HCT116 (cell line): ENCODE results near the gene CHN1. TPM values are rescaled to one million over a fixed set of nuclear protein-coding genes. Genes with fewer than 3 reads are reported as not detected.

Source experiments
- ATAC-seq: fragments of 200-7000 bp; cut with Tn5 transposase; 2 replicates; pipeline ENCODE4 v1.9.1; 2020; ENCODE audit warnings: mild to moderate bottlenecking, moderate library complexity
- BruUV-seq: library from RNA; stranded (reverse); fragments of 400-500 nt; replicated peaks from 2 replicates; lab custom pipeline; 2021; lab: Mats Ljungman, UMichigan
- CTCF ChIA-PET: fragments of 300-600 bp; sonication (Branson Sonifier 250); formaldehyde crosslinking; loops from one replicate; lab custom pipeline; 2021; ENCODE audit warnings: antibody characterized with exemption; lab: Charles Lee
- POLR2A ChIA-PET: fragments of 300-600, 350-600 bp; sonication (Branson Sonifier 250); formaldehyde crosslinking; loops from one replicate; lab custom pipeline; 2021; ENCODE audit warnings: antibody characterized with exemption; lab: Charles Lee
- RAD21 ChIA-PET, 2 experiments: fragments of 300-600 bp; sonication (Branson Sonifier 250); formaldehyde crosslinking; loops; one replicate each; lab custom pipeline; 2023; ENCODE audit warnings: low total read pairs in 2 of 2; ENCODE audit not compliant: uncharacterized antibody in 2 of 2, unreplicated experiment in 2 of 2, low non-redundant PET in 1 of 2; lab: Charles Lee
- DNase-seq: peaks from one replicate; pipeline ENCODE4 v3.0.0-alpha.2; 2010; ENCODE audit warnings: low read depth, low spot score
- H2AFZ ChIP-seq: fragments of 200-600 bp; shearing (Covaris generic), sonication (generic); 2 replicates; pipeline ENCODE4 v1.6.1; 2017; ENCODE audit warnings: low read depth, mixed run types, mixed read lengths, antibody characterized with exemption, low read length; ENCODE audit not compliant: poor library complexity, severe bottlenecking
- H3K27ac ChIP-seq: 2 replicates; pipeline ENCODE4 v1.5.1; 2012; ENCODE audit warnings: low read depth, low read length
- H3K27me3 ChIP-seq: fragments of 200-600 bp; sonication (generic); 2 replicates; pipeline ENCODE4 v1.6.1; 2016; ENCODE audit warnings: mixed run types, low read length, mixed read lengths; ENCODE audit not compliant: insufficient read depth
- H3K36me3 ChIP-seq, 2 experiments: fragments of 200-500 bp in 1 of 2; fragments of 200-600 bp in 1 of 2; sonication (Bioruptor generic) in 1 of 2; sonication (generic) in 1 of 2; 2 replicates each; pipeline versions ENCODE4 v1.5.1 to v1.6.1; 2014 to 2016; ENCODE audit warnings: low read length in 2 of 2, inconsistent platforms in 1 of 2, mixed read lengths in 1 of 2, mixed run types in 1 of 2; ENCODE audit not compliant: insufficient read depth in 2 of 2, control insufficient read depth in 1 of 2
- H3K4me1 ChIP-seq, 2 experiments: fragments of 200-600 bp in 1 of 2; sonication (generic) in 1 of 2; 2 replicates each; pipeline versions ENCODE4 v1.5.1 to v1.6.1; 2012 to 2017; ENCODE audit warnings: low read length in 2 of 2, inconsistent platforms in 1 of 2, mild to moderate bottlenecking in 1 of 2, mixed read lengths in 1 of 2, mixed run types in 1 of 2, moderate library complexity in 1 of 2; ENCODE audit not compliant: insufficient read depth in 2 of 2, control insufficient read depth in 1 of 2
- H3K4me2 ChIP-seq: fragments of 200-600 bp; sonication (generic); 2 replicates; pipeline ENCODE4 v1.6.1; 2017; ENCODE audit warnings: mixed run types, low read length, mixed read lengths
- H3K4me3 ChIP-seq, 2 experiments: fragments of 200-600 bp in 1 of 2; sonication (generic) in 1 of 2; replicated peaks in 1 of 2; 2 replicates each; pipeline ENCODE4 v1.5.1; 2011 to 2016; ENCODE audit warnings: low read length in 2 of 2, control low read depth in 1 of 2, low read depth in 1 of 2, mild to moderate bottlenecking in 1 of 2, mixed read lengths in 1 of 2, mixed run types in 1 of 2
- H3K79me2 ChIP-seq: fragments of 200-600 bp; sonication (generic); 2 replicates; pipeline ENCODE4 v1.6.1; 2017; ENCODE audit warnings: mild to moderate bottlenecking, mixed run types, low read length, moderate library complexity, mixed read lengths; ENCODE audit not compliant: insufficient read depth
- H3K9ac ChIP-seq: fragments of 200-600 bp; sonication (generic); 2 replicates; pipeline ENCODE4 v1.6.1; 2016; ENCODE audit warnings: low read length, mixed read lengths
- H3K9me2 ChIP-seq: fragments of 200-600 bp; sonication (generic), shearing (Covaris generic); 2 replicates; pipeline ENCODE4 v1.6.1; 2017; ENCODE audit warnings: mixed run types, mild to moderate bottlenecking, moderate library complexity; ENCODE audit not compliant: insufficient read depth
- H3K9me3 ChIP-seq, 2 experiments: fragments of 200-500 bp in 1 of 2; fragments of 200-600 bp in 1 of 2; sonication (Bioruptor generic) in 1 of 2; sonication (generic) in 1 of 2; 2 replicates each; pipeline ENCODE4 v1.6.1; 2014 to 2017; ENCODE audit warnings: low read length in 2 of 2, mixed read lengths in 2 of 2, inconsistent platforms in 1 of 2, low read depth in 1 of 2, mild to moderate bottlenecking in 1 of 2, mixed run types in 1 of 2, moderate library complexity in 1 of 2; ENCODE audit not compliant: control insufficient read depth in 1 of 2, insufficient read depth in 1 of 2
- H4K20me1 ChIP-seq: fragments of 200-600 bp; sonication (generic), shearing (Covaris generic); 2 replicates; pipeline ENCODE4 v1.6.1; 2017; ENCODE audit warnings: mixed run types, mild to moderate bottlenecking, moderate library complexity; ENCODE audit not compliant: insufficient read depth
- CEBPB ChIP-seq: IDR thresholded peaks from 2 replicates; pipeline ENCODE4 v1.6.1; 2012; ENCODE audit warnings: low read depth
- EGR1 ChIP-seq: IDR thresholded peaks from 2 replicates; pipeline ENCODE4 v1.6.1; 2012; ENCODE audit warnings: low read depth
- ELF1 ChIP-seq: IDR thresholded peaks from 2 replicates; pipeline ENCODE4 v1.6.1; 2012; ENCODE audit warnings: low read depth, borderline replicate concordance
- EZH2 ChIP-seq: fragments of 200-600 bp; sonication (generic); IDR thresholded peaks from 2 replicates; pipeline ENCODE4 v1.6.1; 2017; ENCODE audit warnings: antibody characterized with exemption, mixed run types
- EZH2phosphoT487 ChIP-seq: fragments of 200-600 bp; IDR thresholded peaks from 2 replicates; pipeline ENCODE4 v1.6.1; 2018; ENCODE audit warnings: antibody characterized with exemption, borderline replicate concordance
- FOSL1 ChIP-seq: IDR thresholded peaks from 2 replicates; pipeline ENCODE4 v1.6.1; 2012; ENCODE audit warnings: low read depth
- JUND ChIP-seq: IDR thresholded peaks from 2 replicates; pipeline ENCODE4 v1.6.1; 2012
- POLR2AphosphoS5 ChIP-seq: IDR thresholded peaks from 2 replicates; pipeline ENCODE4 v1.6.1; 2011; ENCODE audit warnings: mild to moderate bottlenecking, low read depth, low read length, moderate library complexity
- RAD21 ChIP-seq: IDR thresholded peaks from 2 replicates; pipeline ENCODE4 v1.6.1; 2012; ENCODE audit warnings: low read depth, mild to moderate bottlenecking
- SIN3A ChIP-seq: IDR thresholded peaks from 2 replicates; pipeline ENCODE4 v1.6.1; 2012; ENCODE audit warnings: low read depth
- SP1 ChIP-seq: IDR thresholded peaks from 2 replicates; pipeline ENCODE4 v1.6.1; 2012; ENCODE audit warnings: low read depth
- SRF ChIP-seq: IDR thresholded peaks from 2 replicates; pipeline ENCODE4 v1.6.1; 2012; ENCODE audit warnings: low read depth
- TCF7L2 ChIP-seq: IDR thresholded peaks from 2 replicates; pipeline ENCODE4 v1.7.0; 2011; ENCODE audit warnings: borderline replicate concordance, inconsistent platforms; ENCODE audit not compliant: insufficient read depth, insufficient read length; ENCODE audit errors: extremely low read depth
- YY1 ChIP-seq: IDR thresholded peaks from 2 replicates; pipeline ENCODE4 v1.6.1; 2011; ENCODE audit warnings: low read length, low read depth, moderate library complexity, mild to moderate bottlenecking; ENCODE audit not compliant: insufficient replicate concordance; ENCODE audit errors: extremely low read depth
- ZFX ChIP-seq: fragments of 450-650 bp; IDR thresholded peaks from 2 replicates; pipeline ENCODE4 v1.6.1; 2017
- intact Hi-C: fragments of 100-400 bp; cut with micrococcal nuclease; formaldehyde crosslinking; loops from 2 replicates; pipeline ENCODE4 v1.10.0; 2022
- total RNA-seq: library from RNA; stranded (reverse); gene quantifications from one replicate; pipeline ENCODE4 v1.2.1, GENCODE V29; 2021; ENCODE audit not compliant: unreplicated experiment
- TF ChIP-seq, protein P1 (sequence below): IDR thresholded peaks from 2 replicates; pipeline ENCODE4 v1.6.1; 2012
- TF ChIP-seq, protein P2 (sequence below): IDR thresholded peaks from 2 replicates; pipeline ENCODE4 v1.6.1; 2012
- TF ChIP-seq, protein P3 (sequence below): IDR thresholded peaks from 2 replicates; pipeline ENCODE4 v1.6.1; 2012; ENCODE audit warnings: low read depth
- TF ChIP-seq, protein P4 (sequence below): IDR thresholded peaks from 2 replicates; pipeline ENCODE4 v1.6.1; 2011; ENCODE audit warnings: mild to moderate bottlenecking, low read length, moderate library complexity; ENCODE audit not compliant: insufficient replicate concordance; ENCODE audit errors: extremely low read depth

The CHN1 gene
- total RNA-seq, 1 experiment from 2014 or later: 3.6 TPM

DNA sequence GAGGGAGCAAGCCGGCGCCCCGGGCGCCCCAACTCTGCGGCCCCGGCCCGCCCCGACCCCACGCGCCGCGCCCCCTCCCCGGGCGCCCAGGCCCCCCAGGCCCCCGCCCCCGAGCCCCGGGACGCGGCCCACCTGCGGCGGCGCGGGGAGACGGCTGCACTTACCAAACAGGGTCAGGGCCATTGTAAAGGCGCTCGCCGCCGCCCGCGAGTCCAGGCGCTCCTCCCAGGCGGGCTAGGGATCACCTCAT is 526 bp downstream of the CHN1 start (continued):
- TF ChIP-seq CEBPB (no peak), TCF7L2 (no peak), FOSL1 (no peak), SRF (no peak), POLR2AphosphoS5 (no peak), EZH2 (no peak), RAD21 (no peak), EZH2phosphoT487 (no peak), SIN3A (no peak), SP1 (no peak), ELF1 (no peak), ZFX (no peak), JUND (no peak), YY1 (no peak)
- TF ChIP-seq, protein P1, sequence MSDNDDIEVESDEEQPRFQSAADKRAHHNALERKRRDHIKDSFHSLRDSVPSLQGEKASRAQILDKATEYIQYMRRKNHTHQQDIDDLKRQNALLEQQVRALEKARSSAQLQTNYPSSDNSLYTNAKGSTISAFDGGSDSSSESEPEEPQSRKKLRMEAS: no peak
- TF ChIP-seq, protein P2, sequence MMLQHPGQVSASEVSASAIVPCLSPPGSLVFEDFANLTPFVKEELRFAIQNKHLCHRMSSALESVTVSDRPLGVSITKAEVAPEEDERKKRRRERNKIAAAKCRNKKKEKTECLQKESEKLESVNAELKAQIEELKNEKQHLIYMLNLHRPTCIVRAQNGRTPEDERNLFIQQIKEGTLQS: no peak
- TF ChIP-seq, all 23 proteins: peak for 0

DNA sequence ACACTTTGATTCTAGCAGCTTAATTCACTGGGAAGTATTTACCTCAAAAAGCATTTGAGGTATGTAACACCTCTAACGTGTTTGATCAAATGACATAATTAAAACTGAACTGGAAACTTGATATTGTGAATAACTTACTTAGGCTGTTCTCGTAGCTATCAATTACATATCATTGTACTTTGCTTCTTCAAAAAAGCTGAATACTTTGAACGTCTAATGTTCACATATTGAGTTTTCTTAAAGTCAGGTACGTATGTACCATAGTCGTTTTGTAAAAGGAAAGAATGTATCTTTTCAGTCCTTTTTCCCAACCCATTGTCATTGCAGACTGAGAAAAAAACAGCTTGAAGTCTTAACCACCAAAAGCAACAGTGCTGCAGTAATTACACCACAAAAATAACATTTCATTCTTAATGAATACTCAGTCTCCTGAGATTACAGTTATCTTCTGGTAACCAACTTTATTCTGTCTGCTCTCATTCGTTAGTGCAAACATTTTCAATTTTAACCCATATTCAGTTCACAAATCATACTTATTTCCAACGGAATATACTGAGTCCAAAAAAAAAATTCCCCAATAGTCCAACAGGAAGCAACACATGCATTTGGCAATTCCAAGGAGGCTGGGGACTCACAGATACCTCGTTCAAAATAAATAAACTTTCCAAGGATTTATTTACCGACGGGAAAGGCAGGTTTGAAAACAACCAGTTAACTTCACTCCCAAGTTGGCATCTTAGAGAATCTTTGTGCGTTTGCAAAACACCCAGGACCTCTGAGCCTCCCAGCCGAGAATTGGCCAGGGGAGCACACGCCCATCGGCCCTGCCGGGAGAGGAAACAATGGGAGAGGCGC is 1.1 kb downstream of the CHN1 start:
- Histone ChIP-seq H3K4me2 (peak overlapping the region; percentile 81), H3K27ac (no peak overlapping the region), H4K20me1 (no peaks in the 10 kb centered on the region), H3K9me2 (no peaks in the 10 kb centered on the region), H3K27me3 (peaks cover 42% of the 10 kb centered on the region), H3K4me1 (peaks cover 3 to 13% of the 10 kb centered on the region in 2 experiments; a peak in 3 of 4 replicates), H3K4me3 (peak overlapping the region; percentile 48 to 60), H3K9me3 (no peaks in the 10 kb centered on the region), H3K79me2 (no peaks in the 10 kb centered on the region), H3K9ac (no peak overlapping the region), H2AFZ (peak overlapping the region; percentile 27), H3K36me3 (no peaks in the 10 kb centered on the region)
- intact Hi-C loops: no loop called here
- no TSS peak for BruUV-seq
- no peak for DNase-seq
- POLR2A ChIA-PET: interaction anchor here (1.2 kb wide), 1 partner anchor 16 kb away, joined by 5 read pairs; no protein-coding TSS in a partner anchor
- RAD21 ChIA-PET: no interaction called here
- CTCF ChIA-PET: interaction anchor here (1.5 kb wide), 2 partner anchors 233 to 255 kb away, joined by 3 to 5 read pairs; no protein-coding TSS in a partner anchor
- ATAC-seq: peak; percentile 50
- TF ChIP-seq, protein P3, sequence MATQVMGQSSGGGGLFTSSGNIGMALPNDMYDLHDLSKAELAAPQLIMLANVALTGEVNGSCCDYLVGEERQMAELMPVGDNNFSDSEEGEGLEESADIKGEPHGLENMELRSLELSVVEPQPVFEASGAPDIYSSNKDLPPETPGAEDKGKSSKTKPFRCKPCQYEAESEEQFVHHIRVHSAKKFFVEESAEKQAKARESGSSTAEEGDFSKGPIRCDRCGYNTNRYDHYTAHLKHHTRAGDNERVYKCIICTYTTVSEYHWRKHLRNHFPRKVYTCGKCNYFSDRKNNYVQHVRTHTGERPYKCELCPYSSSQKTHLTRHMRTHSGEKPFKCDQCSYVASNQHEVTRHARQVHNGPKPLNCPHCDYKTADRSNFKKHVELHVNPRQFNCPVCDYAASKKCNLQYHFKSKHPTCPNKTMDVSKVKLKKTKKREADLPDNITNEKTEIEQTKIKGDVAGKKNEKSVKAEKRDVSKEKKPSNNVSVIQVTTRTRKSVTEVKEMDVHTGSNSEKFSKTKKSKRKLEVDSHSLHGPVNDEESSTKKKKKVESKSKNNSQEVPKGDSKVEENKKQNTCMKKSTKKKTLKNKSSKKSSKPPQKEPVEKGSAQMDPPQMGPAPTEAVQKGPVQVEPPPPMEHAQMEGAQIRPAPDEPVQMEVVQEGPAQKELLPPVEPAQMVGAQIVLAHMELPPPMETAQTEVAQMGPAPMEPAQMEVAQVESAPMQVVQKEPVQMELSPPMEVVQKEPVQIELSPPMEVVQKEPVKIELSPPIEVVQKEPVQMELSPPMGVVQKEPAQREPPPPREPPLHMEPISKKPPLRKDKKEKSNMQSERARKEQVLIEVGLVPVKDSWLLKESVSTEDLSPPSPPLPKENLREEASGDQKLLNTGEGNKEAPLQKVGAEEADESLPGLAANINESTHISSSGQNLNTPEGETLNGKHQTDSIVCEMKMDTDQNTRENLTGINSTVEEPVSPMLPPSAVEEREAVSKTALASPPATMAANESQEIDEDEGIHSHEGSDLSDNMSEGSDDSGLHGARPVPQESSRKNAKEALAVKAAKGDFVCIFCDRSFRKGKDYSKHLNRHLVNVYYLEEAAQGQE: no peak
- TF ChIP-seq EGR1 (no peak), YY1 (no peak), CEBPB (no peak)
- TF ChIP-seq, protein P4, sequence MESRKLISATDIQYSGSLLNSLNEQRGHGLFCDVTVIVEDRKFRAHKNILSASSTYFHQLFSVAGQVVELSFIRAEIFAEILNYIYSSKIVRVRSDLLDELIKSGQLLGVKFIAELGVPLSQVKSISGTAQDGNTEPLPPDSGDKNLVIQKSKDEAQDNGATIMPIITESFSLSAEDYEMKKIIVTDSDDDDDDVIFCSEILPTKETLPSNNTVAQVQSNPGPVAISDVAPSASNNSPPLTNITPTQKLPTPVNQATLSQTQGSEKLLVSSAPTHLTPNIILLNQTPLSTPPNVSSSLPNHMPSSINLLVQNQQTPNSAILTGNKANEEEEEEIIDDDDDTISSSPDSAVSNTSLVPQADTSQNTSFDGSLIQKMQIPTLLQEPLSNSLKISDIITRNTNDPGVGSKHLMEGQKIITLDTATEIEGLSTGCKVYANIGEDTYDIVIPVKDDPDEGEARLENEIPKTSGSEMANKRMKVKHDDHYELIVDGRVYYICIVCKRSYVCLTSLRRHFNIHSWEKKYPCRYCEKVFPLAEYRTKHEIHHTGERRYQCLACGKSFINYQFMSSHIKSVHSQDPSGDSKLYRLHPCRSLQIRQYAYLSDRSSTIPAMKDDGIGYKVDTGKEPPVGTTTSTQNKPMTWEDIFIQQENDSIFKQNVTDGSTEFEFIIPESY: no peak
